Ureter (tissue), 1 donor: ENCODE measurements around the gene SPAG16. TPM values are rescaled to one million over a fixed set of nuclear protein-coding genes. Genes with fewer than 3 reads are reported as not detected.
"Not testable (repeated sequence)": the region's sequence is repeated elsewhere in the genome, so short reads cannot be mapped to it uniquely, and the experiment has no call there.

Source experiments
- DNase-seq: peaks from one replicate; pipeline ENCODE4 v3.0.0-alpha.2; 2020; ENCODE audit warnings: low spot score
- total RNA-seq: library from RNA; stranded (reverse); gene quantifications from one replicate; pipeline ENCODE4 v1.2.4, GENCODE V29; 2023
- donor health status: DM: yes; HTN: yes; CAD: no.

Gene SPAG16
- total RNA-seq, 1 donor from 2014 or later: 63.2 TPM

DNA sequence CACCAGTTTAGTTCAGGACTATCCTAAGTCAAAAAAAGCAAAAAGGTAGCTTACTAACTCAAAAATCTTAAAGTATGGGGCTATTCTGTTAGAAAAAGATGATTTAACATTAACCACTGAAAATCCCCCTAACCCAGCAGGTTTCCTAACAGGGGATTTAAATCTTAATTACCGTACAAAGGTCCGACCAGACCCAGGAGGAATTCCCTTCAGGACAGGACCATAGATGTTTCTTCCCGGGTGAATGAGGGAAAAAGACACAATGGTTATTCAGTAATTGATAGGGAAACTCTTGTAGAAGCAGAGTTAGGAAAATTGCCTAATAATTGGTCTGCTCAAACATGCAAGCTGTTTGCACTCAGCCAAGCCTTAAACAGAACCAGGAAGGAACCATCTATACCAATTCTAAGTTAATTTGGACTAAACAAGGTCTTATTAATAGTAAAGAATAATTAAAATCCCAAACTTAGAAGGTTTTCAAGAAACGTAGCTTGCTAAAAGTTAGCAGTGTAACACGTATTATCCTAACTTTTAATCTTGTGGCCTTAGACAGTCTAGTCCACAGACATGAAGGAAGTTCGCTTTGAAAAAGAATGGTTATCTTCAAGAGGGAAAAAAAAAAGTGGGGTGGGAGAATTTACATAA lies 124.3 kb downstream of the SPAG16 start:
- not testable (repeated sequence) for DNase-seq

DNA sequence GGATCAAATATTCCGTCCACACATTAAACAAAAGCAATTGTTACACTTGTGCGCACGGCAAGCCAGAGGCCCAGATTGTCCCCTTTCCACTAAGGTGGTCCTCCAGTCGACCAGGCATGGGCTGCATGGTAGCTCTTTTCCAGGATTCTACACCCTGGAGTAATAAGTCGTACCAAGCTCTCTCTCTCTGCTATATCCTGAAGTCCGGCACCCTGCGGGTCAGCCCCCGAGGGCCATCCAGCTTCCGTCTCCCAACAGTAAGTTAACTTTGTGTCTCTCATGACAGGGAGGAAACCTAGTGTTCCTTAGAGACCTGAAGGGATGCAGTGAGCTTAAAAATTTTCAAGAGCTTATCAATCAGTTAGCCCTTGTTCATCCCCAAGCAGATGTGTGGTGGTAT lies 126.4 kb downstream of the SPAG16 start:
- DNase-seq: not testable (repeated sequence)

DNA sequence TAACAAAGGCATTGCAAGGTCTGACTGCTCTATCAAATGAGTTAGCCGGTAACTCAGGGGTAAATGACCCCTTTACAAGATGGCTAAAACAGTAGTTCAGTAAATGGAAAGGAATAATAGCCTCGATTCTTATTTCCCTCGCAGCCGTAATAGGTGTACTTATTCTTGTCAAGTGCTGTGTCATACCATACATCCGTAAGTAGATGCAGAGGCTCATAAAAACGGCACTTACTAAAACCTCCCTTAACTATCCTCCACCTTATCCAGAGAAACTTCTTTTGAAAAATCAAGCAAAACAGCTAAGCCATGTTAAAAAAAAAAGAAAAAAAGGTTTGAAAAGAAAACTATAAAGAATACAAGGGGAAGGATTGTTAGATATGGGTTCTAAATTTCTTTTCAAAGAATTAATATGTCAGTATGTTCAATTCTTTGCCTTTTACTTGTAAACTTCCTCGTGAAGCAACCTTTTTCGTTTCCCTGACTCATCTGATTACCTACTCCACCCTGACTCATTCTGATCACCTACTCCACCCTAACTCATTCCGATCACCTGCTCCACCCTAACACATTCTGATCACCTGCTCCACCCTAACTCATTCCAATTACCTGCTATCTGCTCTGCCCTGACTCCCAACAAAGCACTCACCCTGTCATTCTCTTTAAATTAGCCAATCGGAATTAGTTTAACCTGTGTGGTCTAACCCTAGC lies 127.5 kb downstream of the SPAG16 start:
- no peak for DNase-seq

DNA sequence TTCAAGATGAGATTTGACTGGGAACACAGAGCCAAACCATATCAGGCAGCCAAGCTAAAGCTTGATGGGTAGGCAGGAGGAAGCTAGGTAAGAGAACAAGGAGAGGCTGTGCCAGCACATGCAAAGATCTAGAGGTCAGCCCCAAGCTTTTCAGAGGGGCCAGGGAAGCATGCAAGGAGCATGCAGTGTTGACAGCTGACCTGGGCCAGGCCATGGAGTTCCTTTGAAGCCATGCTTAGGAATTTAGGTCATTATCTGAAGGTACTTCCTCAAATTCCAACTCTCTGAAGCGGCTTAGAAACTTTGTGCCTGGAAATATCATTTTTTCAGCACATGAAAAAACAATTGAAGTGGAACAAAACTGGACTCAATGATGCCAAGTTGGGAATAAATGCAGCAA lies 130.8 kb downstream of the SPAG16 start:
- no peak for DNase-seq

DNA sequence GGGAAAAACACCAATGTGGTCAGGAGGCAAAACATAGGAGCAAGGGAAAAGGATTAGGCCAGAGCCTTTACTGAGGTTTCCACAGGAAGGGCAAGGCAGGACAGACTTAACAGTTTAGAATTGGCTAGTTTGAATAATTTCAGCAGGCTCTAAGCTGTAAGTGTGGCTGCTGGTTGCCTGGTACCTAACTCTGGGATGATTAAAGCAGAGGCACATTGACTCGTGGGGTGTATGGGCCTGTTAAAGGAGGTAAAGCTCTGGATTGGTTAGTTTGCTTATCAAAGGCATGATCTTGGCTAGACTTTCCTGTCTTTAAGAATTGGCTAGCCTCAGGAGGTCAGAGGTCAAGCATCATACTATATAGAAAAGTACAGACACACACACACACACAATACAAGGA lies 132.6 kb downstream of the SPAG16 start:
- DNase-seq: no peak

DNA sequence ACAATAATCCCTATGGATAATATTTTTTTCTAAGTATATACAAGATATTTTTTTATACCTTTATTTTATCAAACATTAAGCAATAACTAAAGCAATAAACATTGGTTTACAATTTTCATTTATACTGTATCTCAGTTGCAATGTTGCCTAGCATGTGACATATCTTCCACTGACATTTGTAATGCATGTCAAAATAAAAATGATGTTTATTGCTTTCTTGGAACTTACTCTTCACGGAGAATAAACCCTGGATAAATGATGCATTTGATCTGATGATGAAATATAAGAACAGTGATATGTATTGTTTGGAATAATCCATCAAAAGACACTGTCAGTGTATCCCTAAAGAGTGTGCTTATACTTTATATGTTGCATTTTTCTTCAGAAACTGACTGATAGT lies 135.7 kb downstream of the SPAG16 start:
- DNase-seq: no peak

DNA sequence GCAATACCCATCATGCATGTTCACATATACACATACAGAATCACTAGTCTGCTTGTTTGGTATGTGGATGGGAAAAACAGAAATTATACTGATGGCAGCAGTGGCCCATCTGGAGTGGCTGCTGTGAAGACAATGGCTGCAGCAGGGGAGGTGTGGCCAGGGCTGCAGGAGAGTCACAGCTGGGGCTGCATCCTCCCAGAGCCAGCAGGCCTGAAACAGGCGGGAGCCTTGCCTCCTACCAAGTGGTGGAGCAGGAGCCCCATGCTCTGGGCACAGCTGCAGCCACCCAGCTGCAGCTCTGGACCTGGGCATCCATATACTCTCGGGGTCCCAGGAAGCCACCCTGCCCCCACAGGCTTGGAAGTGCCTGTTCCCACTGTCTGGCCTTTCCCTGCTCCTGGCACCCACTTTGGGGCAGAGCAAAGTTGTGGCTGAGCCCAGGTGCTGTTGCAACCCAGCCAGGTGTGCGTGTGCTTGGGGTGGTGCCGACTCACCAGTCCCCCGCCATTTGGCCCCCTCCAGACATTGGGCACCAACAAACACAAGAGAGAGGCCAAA lies 136.6 kb downstream of the SPAG16 start:
- DNase-seq: no peak

DNA sequence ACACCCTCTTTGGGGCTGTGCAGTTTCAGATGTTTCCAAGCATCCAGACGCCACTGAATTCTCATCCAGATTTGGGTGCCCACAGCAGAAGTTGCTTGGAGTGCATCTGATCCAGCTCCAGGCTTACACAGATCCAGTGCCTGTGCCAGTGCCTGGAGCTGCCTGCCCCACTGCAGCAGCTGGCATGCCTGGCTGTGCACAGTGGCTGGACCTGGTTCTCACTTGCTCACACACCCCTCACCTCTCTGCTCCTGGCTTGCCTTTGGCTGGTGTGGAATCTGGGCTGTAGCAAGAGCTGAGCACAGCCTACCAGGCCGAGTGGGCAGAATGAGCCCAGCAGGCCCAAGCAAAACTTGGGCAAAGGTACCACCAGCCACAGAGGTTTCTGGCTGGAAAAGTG lies 137.9 kb downstream of the SPAG16 start:
- DNase-seq: no peak

DNA sequence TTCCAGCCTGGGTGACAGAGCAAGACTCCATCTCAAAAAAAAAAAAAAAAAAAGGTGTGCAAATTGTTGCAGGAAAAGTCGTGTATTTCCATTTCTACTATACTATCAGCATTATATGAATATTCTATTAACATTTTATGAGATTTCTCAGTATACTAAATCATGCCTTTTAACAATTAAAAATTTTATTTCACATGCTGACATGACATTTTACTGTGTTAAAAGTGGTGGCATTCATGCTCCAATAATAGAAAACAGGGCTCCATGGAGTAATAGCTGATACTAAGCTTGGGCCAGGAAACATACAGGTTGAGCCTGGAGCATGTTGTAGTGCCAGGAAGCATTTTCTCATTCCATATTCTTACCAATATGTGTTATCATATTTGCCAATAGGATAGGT lies 141.4 kb downstream of the SPAG16 start:
- DNase-seq: no peak

DNA sequence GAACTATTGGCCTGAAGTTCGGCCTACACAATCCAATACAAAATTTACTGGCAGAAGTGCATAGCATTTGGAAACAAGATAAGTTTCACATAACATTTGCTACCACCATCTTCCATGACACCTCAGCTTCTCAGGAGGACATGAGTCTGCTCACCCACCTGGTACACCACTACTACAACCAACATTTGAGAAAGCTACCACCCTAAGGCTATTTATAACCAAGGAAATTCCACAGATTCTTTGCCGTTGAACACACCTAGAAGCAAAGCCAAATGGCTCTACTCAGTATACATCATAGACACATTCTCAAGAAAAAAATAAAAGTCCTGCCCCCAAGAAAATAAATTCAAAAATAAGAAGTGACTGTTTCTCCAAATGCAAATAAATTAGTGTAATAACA lies 145.3 kb downstream of the SPAG16 start:
- DNase-seq: no peak

DNA sequence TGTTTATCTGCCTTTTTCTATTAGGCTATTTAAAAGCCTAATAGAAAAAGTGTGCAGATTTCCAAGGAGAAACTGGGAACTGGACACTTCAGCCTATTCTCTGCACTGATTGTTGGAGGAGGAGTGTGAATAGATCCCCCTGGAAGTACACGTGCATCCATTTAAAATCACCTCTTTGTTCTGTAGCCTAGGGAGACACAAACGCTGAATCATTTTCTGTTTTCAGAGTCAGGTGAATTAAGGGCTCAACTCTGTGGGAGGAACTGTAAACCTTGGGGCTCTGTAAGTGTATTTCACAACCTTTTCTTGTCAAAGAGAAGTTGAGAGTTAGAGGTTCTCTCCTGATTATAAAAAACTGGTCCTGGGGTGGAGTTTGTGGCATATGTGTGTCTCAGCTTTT lies 159.7 kb downstream of the SPAG16 start:
- no peak for DNase-seq

DNA sequence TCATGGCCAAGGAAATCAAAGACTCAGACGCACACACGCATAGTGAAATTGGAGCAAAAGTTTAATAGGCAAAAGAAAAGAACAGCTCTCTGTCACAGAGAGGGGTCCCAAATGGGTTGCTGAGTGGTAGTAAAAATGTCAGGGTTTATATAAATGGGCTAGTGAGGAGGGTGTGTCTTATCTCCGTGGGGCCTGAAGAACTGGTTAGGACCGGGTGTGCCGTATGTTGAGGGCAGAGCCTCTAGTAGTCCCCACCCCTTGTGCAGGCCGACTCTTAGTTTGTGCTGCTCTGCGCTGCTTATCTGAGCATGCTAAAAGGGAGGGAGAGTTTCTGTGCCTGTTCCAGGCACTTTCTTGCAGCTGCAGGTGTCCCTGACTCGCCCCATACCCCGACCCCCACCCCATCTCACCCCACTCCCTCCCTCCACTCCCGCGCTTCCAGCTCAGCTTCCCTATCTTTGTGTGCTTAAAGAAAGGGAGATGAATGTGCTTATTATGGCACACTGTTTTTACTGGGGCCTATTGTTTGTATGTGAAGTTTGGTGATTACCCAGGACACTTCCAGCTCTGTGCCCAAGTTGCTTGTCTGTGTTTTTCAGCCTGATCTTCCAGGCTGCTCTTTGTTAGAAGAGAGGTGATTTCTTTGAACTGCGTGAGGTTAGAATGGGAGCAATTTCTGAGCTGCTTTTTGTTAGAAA lies 167.4 kb downstream of the SPAG16 start:
- DNase-seq: peak; percentile 62

DNA sequence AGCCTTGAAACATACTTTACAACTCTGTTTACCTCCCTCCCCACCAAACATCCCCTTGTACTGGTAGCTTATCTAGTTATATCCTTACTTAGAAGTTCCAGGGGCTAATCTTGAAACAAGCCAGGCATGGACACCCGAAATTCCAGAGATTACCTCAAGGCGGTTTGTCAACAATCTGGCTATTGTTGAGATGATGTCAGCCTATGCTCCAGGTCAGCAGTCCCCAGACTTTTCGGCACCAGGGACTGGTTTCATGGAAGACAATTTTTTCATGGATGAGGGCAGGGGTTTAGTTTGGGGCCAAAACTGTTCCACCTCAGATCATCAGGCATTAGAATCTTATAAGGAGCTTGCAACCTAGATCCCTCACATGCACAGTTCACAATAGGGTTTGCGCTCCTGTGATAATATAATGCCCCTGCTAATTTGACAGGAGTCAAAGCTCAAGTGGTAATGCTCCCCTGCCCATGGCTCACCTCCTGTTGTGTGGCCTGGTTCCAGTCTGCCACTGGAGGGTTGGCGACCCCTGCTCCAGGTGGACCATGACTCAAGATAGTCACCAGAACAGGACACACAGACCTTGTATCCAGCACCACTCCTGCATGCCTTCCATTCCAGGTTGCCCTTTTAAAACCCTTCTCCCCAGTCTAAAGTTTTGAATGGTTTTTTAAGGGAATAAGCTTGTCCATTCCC lies 171.2 kb downstream of the SPAG16 start:
- no peak for DNase-seq

DNA sequence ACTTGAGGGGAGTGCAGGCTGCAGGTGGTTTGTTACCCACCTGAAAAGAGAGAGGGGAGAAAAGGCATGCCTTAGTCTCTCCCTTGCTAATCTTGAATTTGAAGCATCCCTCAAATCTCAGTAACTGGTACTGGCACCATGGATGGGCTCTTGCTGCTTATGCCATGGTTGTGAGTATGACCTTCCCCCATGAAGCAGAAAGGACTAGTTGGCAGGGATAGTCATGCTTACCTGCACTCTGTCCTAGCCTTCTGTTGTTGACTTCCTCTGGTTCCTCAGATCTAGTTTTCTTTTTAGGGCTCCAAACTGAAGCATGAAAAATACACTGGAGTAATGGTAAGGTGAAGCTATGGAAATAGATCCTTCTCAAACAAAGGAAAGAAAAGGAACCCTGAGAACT lies 191.2 kb downstream of the SPAG16 start:
- no peak for DNase-seq

DNA sequence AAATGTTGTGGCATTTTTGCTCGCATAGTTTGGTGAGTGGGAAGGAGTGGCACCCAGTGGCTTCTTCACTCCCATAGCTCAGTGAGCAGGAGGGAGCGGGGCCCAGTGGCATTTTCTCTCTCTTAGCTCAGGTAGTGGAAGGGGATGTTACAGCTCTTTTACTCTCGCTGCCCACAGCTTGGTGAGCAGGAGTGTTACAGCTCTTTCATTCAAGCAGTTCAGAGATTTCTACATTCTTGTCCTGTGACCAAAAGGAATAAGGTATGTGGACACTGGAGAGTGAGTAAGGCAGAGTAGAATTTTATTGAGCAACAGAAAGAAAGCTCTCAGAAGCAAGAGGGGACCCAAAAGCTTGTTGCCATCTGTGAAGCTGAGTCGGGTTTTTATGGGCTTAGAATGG lies 192.4 kb downstream of the SPAG16 start:
- DNase-seq: no peak

DNA sequence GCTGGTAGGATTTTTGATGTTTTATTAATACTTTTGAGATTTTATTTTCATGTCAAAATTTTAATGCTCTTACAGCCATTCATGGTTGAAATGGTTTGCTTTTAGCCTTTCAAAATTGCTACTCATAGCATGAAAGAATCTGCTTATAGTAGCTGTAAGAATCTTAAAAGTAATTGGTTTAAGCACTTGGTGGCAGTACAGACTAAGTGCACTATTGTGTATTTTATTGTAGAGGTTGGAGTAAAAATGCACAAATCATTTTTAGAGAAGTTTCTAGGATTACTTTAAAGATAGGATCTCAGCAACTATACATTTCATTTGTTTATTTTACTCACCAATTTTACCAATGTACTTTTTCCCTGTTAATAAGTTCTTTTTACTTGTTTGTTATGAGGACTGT lies 205.8 kb downstream of the SPAG16 start:
- DNase-seq: no peak

DNA sequence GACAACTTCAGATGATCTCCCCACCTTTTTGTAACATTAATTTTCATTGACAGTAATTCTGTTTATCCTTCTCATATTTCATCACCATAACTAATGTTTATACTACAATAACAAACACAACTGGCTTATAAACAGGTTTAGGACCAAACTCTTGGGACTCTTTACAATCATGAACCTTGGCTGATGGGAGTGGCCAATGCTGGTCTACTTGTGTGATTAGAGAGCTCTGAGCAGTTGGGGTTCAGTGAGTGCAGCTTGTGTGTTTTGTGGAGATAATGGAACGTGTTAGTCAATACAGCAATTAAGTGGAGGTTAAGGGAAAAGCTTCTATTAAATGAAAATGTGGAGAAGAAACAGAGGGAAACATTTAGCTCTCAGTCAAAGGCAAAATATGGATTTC lies 207.1 kb downstream of the SPAG16 start:
- no peak for DNase-seq

DNA sequence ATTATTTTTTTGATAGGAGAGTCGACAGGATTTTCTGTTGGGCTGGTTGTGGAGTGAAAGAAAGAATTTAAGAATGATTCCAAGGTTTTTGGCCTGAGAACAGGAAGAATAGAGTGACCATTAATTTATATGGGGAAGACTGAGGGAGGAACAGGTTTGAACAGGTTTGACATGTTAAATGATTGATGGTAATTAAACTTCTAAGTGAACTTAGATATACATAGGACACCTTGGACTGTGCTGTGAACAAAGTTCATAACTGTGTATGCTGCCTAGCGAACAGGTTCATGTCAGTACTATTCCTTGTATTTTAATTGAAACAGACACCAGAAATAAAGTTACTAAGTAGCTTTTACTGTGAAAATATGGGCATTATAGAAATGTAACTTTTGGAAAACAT lies 212.0 kb downstream of the SPAG16 start:
- no peak for DNase-seq

DNA sequence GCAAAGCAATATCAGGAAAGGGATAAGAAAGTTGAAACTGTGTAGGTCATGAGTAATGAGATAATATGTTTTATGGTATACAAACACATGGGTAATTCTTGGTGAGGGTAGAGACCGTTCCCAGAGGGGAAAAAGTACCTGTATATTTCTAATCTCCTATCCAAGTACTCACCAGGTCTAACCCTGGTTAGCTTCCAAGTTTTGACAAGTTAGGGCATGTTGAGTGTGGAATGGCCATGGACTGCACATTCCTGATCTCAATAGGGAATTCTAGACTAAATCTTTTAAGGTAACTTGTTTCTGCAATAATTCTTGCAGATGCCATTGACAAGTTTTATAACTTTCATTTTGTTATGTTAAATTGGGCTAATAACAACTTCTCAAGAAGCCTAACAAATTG lies 216.6 kb downstream of the SPAG16 start:
- no peak for DNase-seq

DNA sequence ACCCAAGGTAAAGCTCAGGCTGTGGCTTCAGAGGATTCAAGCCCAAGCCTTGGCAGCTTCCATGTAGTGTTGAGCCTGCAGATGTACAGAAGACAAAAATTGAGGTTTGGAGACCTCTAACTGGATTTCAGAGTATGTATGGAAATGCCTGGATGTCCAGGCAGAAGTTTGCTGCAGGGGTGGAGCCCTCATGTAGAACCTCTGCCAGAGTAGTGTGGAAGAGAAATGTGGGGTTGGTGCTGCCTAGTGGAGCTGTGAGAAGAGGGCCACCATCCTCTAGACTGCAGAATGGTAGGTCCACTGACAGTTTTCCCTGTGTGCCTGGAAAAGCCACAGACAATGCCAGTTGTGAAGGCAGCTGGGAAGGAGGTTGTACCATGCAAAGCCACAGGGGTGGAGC lies 239.9 kb downstream of the SPAG16 start:
- DNase-seq: no peak

DNA sequence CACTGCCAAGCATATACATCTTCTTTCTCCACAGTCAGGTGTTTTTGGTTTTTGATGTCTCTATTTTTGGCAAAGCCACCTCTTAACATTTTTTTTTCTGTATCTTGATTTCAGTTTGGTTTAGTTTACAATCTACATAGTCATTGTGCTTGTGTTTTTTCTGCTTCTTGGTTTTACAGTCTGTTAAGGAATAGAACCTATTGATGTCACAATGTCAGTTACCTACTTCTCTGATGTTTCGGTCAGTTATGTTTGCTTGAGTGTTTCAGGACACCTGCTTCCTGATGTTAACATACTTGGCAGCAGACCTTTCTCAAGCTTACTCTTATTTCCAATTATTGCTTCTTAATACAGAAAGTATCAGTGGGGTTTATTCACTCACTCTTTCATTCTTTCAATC lies 253.3 kb downstream of the SPAG16 start:
- DNase-seq: no peak

DNA sequence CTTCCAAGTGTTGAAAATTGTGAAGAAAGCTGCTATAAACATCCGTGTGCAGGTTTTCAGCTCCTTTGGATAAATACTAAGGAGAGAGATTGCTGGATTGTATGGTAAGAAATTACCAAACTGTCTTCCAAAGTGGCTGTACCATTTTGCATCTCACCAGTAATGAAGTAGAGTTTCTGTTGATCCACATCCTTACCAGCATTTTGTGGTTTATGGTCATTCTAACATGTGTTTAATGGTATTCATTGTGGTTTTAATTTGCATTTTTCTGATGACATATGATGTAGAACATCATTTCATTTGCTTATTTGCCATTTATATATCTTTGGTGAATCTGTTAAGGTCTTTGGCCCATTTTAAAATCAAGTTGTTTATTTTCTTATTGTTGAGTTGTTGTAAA lies 260.7 kb downstream of the SPAG16 start:
- DNase-seq: no peak
